Tongue (tissue), 2 donors: ENCODE data around the gene TCF12. TPM values are rescaled to one million over a fixed set of nuclear protein-coding genes. Genes with fewer than 3 reads are reported as not detected.
A peak's percentile ranks its signal among the peaks of the same experiment; 100 is the strongest.
"Not testable (repeated sequence)": the region's sequence is repeated elsewhere in the genome, so short reads cannot be mapped to it uniquely, and the experiment has no call there.

ENCODE experiments used
- DNase-seq: peaks from one replicate; pipeline ENCODE4 v3.0.0-alpha.2; 2015
- total RNA-seq: library from RNA; depleted of rRNA; stranded (reverse); fragments of >200 nt; gene quantifications from one replicate; pipeline ENCODE4 v1.2.3, GENCODE V29; 2014

Gene TCF12
- total RNA-seq, 1 donor from 2014 or later: 176 TPM

DNA sequence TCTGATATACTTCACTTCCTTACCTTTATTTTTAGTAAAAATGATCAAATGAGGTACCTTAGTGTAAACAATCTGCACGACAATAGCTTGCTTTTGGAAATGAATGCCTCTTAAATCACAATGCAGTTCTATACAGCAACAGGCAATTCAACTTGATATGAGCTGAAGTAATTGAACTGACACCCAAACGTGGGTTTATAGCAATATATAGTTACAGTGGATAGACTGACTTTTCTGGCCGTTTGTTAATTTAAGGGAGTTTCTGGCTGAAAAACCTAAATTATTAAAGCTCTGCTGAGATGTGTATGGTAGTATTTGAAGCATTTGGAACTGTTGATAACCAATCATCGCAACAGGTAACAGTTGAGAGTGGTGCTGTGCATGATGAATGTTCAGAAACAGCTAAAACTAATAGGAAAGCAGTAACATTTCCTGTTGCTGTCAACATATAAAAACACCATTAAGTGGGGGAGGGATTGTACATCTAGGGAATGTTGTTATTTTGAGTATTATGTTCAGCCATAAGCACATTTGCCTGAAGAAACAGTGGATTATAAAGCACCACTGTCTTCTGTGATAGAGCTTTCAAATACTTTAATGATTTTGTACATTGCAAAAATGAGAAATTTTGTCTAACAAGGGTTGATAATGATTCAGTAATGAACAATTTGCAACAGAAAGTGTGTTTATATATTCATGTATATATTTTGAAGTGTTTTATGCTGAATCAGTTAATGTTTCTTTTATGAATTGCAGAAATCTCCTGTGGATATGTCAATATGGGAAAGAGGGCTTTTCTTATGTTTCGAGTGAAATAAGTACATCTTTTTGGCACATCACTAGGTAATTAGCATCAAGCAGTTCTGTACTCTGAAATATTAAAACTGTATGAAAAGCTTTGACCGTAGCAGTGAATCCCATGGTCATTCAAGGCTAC is 176.1 kb downstream of the TCF12 start:
- DNase-seq: no peak

DNA sequence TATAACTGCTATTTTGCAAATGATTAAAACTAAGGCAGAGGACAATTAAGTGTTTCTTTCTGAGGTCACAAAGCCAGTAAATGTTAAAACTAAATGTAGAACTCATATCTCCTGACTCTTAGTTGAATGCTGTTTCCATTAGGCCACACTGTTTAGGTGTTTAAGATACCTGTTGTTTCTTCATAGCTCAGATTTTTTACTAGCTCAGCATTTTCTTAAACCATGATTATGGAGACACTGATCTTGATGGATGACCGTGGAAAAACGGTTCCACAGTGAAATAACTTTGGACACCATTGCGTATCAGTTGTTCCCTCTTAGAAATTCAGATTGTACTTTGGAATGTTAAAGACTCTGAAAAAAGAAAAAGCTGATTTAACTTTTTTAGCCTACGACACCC is 177.5 kb downstream of the TCF12 start:
- DNase-seq: no peak

DNA sequence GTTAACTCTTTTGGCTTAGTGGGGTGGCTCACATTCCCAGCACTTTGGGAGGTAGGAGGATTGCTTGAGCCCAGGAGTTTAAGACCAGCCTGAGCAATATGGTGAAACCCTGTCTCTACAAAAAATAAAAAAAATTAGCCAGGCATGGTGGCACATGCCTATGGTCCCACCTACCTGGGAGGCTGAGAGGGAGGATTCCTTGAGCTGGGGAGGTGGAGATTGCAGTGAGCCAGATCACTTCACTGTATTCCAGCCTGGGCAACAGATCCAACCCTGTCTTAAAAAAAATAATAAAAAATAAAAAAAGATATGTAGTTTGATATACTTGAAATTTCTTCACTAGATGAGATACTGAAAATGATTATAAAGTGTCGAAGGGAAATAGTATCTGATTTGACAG is 178.8 kb downstream of the TCF12 start:
- DNase-seq: no peak

GRCh38 chr15:57097919-57098543 is 179.6 kb downstream of the TCF12 start:
- not testable (repeated sequence) for DNase-seq

DNA sequence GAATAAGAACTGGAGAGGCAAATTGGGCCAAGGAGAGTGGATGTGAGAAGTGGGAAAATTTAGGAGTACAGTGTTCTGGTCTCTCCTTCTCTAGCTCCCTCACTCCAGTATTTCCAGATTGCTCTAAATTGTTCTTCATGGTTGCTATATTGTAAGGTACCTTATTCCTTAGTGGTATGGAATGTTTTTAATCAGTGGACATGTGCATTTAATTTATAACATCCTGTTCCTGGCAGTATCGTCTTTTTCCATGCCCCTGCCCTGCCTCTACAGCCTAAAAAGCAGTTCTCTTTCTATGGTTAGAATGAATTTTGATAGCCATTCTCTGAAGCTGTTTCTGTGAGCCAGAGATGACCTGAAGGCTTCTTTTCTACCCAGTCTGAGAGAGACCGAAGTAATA is 180.5 kb downstream of the TCF12 start:
- DNase-seq: no peak

DNA sequence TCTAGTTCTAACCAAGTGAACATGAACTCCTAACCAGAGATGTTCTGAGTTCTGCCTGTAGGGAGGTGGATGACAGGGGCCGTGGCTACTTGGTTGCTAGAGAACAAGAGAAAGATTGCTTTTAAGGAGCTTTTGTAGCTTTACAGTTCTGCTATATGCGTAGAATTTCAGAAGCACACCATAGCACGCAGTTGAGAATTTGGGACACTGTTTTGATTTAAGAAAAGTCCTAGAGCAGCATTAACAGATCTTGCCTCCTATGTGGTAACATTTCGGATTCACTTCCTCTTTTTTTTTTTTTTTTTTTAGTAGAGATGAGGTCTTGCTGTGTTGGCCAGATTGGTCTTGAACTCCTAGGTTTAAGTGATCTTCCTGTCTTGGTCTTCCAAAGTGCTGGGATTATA is 181.7 kb downstream of the TCF12 start:
- DNase-seq: no peak

GRCh38 chr15:57102858-57103257 is 184.4 kb downstream of the TCF12 start:
- peak; percentile 49 for DNase-seq

DNA sequence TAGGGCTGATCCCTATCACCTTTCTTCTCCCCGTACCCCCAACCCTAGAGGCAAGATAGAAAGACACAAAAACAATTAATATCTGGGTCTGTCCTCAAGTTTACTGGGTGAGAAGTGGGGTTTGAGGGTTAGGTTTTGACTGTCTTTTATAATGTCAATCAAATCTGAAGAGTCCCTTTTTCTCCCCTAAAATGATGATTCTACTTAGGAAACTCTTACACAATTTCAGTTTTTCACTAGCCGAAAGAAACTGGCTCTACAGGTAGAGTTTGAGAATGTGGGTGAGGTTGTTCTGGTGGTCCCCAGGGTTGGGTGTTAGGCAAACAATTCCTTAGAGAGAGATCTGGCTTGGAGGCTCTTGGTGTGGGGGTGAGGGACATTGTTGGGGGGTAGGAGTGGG is 189.9 kb downstream of the TCF12 start:
- DNase-seq: no peak

DNA sequence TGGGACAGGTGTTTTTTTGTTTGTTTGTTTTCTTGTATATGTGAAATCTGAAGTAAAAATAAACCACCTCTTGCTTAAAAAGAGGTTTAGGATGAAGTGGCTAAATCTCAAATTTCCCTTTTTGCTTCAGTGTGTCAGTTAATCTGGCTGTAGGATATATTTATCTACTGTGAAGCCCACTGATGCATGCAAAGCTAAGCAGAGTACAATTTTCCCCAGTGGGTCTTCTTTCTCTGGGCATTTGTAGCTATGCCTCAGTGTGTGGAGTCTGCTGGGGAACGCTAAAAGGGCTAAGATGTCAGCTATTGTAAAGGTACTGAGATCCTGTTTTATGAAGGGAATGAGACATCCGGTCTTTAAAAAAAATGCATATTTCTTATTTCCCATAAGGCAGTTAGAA is 190.6 kb downstream of the TCF12 start:
- DNase-seq: no peak

GRCh38 chr15:57111002-57111401 is 192.6 kb downstream of the TCF12 start:
- no peak for DNase-seq

DNA sequence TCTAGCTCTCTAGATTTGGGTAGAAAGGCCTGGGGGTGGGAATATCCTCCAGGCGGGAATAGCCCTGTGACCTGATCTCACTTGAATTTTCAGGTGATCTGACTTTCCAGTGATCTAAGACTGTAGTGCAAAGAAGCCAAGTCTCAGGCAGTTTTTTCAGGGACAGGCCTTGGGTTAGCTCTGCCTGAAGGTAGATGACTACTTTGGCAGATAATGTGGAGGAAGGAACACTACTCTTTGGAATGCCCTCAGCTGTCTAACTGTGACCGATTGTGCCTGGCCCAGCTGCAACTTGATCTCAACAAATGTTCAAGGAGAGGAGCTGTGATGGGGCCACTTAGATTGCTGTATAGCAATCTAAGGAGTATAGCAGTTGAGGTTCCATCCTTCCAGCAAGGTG is 193.7 kb downstream of the TCF12 start:
- peak; percentile 87 for DNase-seq

DNA sequence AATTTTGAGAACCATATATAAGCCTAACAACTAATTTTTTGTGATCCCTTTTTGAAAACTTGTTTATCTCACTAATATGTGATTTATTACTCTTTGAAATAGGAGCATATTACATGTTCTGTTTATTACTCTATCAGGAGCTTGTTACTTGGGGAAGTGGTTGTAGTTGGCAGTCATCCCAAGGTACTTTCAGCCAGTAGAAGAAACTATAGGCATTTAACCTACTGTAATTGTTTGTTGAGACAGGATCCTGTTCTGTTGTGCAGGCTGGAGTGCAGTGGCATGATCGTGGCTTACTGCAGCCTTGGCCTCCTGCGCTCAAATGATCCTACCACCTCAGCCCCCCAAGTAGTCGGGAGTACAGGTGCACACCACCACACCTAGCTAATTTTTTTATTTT is 195.6 kb downstream of the TCF12 start:
- peak; percentile 25 for DNase-seq

GRCh38 chr15:57118013-57118799 is 199.8 kb downstream of the TCF12 start:
- peak; percentile 24 for DNase-seq

DNA sequence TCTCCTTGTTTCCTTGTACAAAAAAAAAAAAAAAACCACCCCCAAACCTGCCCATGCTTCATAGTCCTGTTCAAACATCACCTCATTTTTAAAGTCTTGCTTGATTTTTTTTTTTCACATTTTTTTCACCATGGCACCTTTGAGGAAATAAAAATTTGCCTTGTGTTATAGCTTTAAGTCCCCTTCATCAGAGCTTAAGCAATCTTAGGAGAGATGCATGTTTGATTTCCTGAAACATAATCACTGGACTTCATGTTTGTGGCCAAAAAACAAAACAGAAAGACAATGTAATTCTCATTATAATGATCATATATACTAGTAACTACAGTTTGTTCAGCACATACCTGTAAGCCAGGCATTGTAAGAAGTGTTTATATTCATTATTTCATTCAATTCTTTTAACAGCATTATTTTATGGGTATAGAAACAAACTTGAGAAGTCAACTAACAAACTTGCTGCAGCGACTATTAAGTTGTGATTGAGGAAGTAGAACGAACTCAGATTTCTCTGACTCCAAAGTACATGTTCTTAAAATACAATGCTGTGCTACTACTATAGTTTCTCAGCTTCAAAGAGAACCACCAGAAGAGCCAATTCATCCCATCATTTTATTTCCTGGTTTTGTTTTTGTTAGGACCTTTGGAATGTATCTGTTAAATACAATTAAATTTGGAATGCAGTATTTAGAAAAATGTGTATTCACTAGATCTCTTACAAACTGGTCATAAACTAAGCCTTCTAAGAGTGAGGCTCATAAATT is 203.8 kb downstream of the TCF12 start:
- no peak for DNase-seq

DNA sequence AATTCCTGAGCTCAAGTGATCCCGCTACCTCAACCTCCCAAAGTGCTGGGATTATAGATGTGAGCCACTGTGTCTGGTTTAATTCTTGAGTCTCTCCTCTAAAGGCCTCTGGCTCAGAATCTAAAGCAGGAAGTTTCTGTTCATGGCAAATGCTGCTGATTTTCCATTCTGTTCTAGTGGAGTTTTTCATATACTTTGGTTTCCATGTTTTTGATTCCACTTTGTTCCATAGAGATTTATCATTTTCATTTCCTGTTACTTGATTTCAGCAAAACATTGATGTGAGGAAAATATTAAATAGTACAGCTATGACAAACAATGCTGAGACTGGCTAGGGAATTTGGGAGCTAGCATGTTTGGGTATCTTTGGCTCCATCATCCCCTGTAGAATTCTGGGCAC is 205.6 kb downstream of the TCF12 start:
- no peak for DNase-seq

DNA sequence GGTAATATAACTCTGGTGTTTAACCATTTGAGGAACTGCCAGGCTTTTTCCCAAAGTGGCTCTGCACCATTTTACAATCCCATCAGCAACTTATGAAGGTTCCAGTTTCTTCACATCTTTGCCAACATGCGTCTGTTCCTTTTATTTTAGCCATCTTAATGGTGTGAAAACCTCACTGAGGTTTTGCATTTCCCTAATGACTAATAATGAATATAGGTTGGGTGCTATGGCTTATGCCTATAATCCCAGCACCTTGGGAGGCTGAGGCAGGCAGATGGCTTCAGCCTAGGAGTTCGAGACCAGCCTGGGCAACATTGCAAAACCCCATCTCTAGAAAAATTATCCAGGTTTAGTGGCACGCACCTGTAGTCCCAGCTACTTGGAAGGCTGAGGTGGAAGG is 210.6 kb downstream of the TCF12 start:
- DNase-seq: no peak

GRCh38 chr15:57130956-57131355 is 212.5 kb downstream of the TCF12 start:
- DNase-seq: no peak

DNA sequence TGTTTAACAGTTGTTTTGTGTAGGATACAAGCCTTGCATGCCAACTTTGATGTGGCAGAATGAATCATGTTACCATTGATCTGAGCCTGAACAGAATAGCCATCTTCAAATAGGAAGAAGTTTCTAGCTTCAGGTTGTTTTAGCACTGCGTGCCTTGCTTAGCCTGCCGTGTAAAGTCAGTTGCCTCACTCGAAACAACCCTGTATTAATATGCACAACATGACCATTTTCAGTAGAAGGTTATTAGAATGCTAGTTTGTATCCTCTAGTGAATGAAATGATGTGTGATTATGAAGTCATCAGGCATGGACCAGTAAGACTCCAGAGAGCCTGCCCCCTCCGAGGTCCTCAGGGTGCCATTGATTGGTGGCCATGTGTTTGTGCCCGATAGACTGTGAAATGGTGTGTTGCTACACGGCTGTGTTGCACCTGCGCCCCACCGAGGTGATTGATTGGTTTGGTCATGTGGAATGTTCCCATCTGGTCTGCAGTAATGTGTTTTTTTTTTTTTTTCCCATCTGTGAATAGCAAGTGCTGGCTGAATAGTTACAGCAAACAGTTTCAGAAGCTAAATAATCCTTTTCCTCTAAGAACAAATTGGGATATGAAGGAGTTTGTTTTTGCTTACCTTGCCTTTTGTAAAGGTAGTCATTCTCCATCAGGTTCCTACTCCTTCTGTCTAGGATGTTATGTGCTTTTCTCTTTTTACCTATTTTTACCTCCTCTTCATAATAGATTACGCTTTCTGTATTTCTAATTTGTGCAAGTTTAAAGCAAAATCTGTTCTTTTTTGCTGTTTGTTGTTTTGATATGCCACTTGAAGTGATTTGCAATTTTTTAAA is 214.9 kb downstream of the TCF12 start:
- DNase-seq: peak; percentile 49

DNA sequence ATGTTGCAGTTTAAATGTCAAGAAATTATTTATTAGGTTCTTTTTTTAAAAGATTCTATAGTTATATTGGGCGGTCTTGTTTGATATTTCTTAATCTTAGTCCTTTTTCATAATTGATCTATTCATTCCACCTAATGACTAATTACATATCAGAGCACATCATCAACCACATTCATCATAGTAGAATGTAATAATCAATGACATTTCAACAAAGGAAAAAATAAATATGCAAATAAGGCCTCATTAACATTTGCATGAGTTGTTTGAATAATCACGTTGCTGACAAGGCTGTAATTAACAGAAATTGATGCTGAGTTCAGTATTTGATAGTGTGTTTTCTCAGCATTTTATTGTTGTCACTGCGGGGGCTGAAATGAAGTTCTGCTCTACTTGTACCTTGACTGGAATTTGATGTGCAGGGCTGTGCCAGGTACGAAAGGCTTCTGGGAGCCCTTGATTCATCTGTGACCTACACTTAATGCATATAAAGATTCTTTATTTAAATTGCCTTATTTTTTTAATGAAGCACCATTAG is 215.7 kb downstream of the TCF12 start:
- no peak for DNase-seq

- peak; percentile 48 for DNase-seq
These were observed 216.4 kb downstream of the TCF12 start for GRCh38 chr15:57134851-57135250.

DNA sequence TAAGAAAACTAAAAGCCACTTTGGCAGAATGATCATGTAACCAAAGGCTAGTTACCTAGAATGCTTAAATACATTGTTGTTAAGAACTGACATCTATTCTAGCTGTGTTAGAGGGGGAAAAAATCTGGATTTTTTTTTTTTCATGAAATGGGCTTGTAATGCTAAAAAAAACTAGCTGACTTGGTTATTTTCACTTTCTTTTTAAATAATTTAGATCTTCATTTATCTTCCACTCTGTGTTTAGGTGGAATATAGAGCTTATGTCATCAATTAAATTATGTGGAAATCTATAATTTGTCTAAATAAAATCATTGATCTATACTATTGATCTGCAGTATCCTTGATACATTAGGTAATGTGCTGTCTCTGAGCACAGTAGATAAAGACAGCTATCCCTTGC is 217.4 kb downstream of the TCF12 start:
- DNase-seq: no peak
